HG02943 (cell line): ENCODE measurements around the gene BRME1.

Source experiments
- ATAC-seq: cut with Tn5 transposase; IDR thresholded peaks from one replicate; pipeline ENCODE4 v1.9.1; 2021; ENCODE audit warnings: mild to moderate bottlenecking, low read depth, moderate library complexity; ENCODE audit not compliant: unreplicated experiment

BRME1 gene

GRCh38 chr19:13892870-13893269, 13.0 kb downstream of the BRME1 start:
- no peak for ATAC-seq

DNA sequence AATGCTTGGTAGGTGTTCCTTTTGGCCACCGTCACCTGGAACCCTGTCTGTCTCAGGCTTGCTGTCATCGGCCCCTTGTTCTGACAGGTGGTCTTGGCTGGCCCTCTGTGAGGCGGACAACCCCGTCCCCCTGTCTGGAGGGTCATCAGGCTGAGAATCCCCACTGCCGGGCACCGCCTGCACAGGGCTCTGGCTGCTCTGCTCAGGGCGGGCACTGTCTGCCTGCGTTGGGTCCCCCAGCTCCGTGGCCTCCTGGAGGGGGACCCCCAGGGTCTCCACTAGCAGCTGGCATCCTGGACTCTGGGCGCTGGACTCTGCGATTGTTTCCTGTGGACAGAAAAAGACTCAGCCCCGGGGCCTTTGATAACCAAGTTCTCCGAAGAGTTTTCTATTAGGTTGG, 15.8 kb downstream of the BRME1 start:
- no peak for ATAC-seq

DNA sequence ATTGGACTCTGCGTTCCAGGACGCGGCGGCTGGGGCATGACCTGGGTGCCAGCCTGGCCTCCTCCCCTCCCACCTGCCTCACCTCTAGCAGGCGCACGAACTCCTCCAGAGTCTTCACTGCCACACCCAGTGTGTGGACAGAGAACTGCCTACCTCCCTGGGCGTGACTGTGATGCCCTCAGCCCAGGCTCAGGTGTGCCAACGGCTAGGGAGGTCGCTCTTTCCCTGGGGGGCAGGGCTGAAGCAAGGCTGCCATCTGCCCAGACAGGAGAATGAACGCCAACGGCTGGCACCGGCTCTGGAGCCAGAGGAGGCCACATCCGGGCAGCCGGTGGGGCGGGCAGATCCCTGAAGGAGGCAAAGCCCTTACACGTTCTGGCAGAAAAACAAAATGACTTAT, 17.6 kb downstream of the BRME1 start:
- no peak for ATAC-seq

GRCh38 chr19:13887517-13887916, 18.4 kb downstream of the BRME1 start:
- no peak for ATAC-seq

- ATAC-seq, result no peak
These were observed 18.9 kb downstream of the BRME1 start for GRCh38 chr19:13887018-13887436.

DNA sequence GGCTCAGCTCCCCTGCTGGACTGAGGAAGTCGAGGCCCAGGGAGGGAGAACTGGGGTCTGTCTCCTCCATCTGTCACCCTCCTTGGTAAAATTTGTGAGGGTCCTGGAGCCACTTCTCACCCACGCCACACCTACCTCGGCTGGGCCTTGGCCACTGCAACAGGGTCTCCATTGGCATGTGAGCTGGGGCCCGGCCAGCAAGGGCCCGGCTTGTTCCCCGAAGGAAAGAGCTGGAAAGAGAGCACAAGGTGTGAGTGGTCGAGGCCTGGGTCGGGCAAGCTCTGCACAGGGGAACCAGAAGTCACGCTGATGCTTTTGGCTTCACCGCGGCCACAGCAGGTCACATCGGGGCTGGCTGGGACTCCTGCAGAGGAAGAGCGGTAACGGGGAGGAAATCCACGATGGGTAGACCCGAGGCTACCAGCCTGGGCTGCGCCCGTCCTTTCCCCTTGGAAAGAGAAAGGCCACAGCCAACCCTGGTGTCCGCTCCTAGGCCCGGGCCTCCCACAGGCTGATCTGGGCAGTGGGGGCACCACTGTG, 20.0 kb downstream of the BRME1 start:
- ATAC-seq, result no peak

- no peak for ATAC-seq
These were observed 21.0 kb downstream of the BRME1 start for GRCh38 chr19:13884726-13885591.

DNA sequence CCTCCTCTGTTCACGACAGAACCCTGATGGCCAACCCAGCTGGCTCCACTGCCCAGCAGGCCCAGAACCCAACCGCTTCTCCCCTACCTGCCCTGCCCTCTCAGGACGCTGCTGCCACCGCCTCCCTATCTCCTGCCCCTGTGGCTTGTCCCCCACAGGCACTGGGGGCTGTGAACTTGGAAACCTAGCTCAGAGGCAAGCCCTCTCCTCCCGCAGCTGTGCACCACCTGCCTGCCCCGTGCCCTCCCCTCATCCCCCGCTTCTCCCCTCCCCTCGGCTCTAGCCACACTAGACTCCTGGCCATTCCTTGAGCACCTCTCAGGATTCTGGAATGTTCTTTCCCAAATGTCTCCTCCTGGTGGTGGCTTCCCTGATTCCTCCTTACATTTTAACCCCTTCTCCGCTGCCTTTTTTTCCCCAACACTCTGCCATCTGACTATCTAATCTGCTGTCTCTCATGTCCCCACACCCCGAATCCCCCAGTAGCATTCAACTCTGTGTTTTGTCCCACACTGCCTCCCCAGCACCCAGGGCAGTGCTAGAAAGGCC, 22.3 kb downstream of the BRME1 start:
- ATAC-seq, result no peak

DNA sequence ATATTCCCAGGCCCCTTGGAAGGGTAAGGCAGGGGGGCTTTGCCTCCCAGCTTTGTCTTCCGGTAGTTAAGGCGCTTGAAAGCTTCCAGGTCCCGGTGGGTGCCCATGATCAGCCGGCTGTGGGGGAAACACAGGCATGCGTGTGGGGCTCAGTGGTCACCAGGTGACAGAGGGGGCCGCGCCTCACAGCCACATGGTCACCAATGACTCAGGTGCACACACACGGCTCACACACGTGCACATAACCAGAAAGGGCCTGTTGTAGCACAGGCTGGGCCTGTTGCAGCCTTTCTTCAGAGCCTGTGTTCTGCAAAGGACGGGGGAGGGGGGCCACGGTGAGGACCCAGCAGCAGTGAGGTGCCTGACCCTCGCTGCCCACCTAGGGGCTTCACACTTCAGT, 23.1 kb downstream of the BRME1 start:
- ATAC-seq, result no peak

DNA sequence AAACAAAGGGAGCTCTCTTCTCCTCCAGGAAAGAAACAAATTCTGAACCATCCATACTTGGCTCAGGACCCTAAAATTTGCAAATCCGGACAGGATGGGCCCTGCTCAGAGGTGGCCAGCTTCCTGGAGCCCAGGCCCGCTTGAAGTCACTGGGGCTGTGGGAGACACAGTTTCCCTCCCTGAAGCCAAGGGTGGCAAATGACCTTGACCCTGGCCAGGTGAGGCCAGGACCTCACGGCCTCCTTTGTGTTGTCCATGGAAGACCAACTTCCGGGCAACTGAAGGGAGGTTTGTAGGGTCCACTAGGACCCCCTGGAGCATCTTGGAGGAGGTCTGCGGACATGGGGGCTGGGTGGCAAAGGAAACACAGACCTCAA, 23.5 kb downstream of the BRME1 start:
- ATAC-seq, result no peak

DNA sequence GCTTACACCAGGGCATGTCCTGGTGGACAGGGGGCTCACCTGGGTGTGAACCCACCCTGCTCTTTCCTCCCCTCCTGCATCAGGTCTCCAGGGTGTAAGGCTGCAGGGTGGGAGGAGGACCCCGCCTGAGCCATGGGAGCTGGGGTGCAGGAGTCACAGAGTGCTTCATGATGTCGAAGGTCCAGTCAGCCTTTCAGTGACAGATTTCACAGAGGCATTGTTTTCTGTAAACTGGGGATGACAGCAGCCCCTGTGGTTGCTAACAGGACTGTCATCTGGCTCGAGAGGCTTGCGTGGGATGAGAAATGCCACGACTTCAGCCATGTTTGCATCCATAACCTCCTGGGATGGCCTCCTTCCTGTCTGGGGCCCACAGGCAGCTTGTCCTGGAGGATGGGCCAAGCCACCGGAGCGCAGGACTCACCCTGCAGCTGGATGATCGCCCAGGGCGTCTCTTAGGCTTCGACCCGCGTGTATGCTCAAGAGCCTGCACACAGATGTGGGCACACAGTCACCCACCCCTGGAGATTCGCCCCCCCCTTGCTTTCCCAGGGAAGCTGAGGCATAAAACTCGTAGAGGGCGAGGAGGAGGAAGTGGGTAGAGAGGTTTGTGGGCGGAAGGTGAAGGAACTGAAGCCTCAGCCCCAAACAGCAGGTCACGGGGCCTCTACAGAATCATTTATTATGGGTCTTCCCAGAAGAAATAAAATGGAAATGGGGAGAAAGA, 24.1 kb downstream of the BRME1 start:
- ATAC-seq, result no peak

DNA sequence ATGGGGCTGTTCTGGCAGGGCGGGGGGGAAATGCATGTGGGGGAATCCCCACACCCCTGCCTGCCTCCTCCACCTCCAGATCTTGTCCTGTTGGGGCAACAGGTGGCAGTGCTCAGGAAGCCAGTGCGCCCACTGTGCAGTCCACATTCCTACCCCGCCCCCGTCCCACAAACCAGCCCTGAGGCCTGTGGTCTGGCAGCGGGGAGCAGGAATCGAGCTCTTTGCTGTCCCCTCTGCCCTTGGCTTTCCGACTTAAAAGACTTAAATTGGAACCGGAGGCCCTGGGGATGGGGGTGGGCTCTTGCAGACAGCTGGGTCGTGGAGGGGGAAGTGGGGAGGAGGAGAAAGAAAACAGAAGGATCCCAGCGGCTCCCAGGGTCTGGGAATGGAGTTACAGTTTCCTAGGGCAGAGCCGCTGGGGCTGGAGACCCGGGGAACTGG, 24.6 kb downstream of the BRME1 start:
- no peak for ATAC-seq

DNA sequence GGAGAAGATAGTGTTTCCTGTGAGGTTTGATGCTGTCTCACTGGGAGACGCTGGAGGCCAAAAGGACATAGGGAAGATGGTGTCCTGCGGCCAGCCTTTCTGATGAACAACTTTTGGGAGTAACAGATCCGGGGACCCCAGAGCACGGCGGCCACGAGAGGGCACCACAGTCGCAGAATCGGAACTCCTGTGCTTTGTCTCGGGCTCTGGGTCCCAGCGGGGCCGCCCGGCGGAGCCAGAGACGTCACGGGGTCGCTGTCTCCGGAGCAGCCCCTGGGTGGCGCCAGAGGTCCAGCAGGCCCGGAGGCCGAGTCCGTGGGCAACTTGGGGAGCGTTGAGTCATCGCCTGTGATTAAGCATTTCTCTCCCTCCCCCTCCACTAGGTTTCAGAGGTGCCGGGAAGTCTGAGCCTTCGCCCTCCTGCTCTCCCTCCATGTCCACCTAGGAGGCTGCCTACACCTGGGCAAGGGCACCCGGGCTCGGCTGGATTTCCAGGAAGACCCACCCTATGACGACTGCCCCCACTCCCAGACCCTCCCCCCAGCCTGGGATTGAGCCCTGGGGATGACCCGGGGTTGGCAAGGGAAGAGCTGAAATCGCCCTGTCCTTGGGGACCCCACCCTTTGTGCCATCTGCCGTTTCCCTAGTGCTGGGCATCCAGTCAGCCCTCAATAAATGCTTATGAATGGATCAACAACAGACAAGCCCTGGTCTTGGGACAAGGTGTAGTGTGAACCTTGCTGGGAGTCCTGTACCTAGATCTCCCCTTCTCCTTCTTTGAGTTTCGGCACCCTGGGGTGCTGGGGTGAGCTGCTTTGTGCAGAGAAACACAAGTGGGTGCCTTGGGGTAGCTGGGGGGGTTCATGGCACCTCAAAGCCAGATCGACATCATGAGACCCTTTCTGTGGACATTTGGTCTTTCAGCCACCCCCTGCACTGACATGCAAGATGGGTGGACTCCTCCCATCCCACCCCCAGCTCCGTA, 25.6 kb downstream of the BRME1 start:
- ATAC-seq, result peak; percentile 76

GRCh38 chr19:13877303-13877702, 28.6 kb downstream of the BRME1 start:
- no peak for ATAC-seq

GRCh38 chr19:13876834-13877233, 29.1 kb downstream of the BRME1 start, which contains the start of gene NANOS3:
NANOS3 (plus strand) TSS chr19:13877134; CDS start chr19:13877249, 115 bp downstream.
- no peak for ATAC-seq

- no peak for ATAC-seq
These were observed 30.1 kb downstream of the BRME1 start for GRCh38 chr19:13875824-13876223.

DNA sequence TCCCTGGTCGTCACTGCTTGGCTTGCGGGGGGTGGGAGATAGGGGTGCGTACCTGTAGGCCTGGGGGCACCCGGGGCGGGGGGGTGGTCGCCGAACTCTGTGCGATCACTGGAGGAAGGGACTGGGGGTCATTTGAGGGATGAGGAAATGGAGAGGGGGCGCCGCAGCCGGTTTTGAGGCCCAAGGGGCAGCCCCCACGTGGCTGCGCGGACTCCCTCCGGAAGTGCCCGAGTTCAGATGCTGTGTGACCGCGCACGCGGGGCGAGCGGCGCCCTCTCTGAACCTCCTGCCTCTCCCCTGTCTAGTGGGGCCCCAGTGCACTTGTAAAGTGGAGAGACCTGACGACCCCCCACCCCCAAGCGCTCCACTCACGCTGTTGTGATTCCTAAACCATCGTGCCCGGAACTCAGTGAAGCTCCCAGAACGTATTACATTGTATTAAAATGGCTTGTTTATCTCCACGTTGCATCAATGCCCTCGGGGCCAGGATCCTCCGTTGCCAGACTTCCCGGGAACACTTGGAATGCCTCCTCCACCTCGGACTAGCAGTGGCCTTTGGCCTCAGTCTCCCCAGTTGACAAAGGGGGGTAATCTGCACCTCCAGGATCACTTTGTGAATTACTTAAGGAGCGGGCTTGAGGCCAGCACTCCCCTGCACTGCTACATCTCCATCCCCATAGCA, 31.9 kb downstream of the BRME1 start:
- no peak for ATAC-seq

- no peak for ATAC-seq
These were observed 33.1 kb downstream of the BRME1 start for GRCh38 chr19:13872695-13873389.

- ATAC-seq, result no peak
These were observed 33.6 kb downstream of the BRME1 start for GRCh38 chr19:13872339-13872694.
